ENCODE data around the gene INO80C. TPM values are rescaled to one million over a fixed set of nuclear protein-coding genes. Genes with fewer than 3 reads are reported as not detected.

INO80C gene
- total RNA-seq, 1 experiment from 2014 or later, result 51.1 TPM

GRCh38 chr18:35436076-35436649 is 61.6 kb downstream of the INO80C start:
- Histone ChIP-seq H4K20me1 (ENCODE audit: control insufficient read depth, insufficient read depth, insufficient read length) (no peaks in the 10 kb centered on the region), H3K79me1 (ENCODE audit: insufficient read depth, low read depth, low read length, poor library complexity, severe bottlenecking) (no peaks in the 10 kb centered on the region), H2BK20ac (ENCODE audit: low read depth, low read length, poor library complexity, severe bottlenecking) (no peak overlapping the region), H4K5ac (ENCODE audit: insufficient read length, low read depth, low read length) (no peak overlapping the region), H2BK5ac (ENCODE audit: insufficient read length, low read length) (no peak overlapping the region), H3K23ac (ENCODE audit: insufficient read length, low read depth, low read length) (no peak overlapping the region), H3K56ac (ENCODE audit: insufficient read length, low read depth, low read length) (no peak overlapping the region), H3K79me2 (ENCODE audit: insufficient read depth, low read length) (no peaks in the 10 kb centered on the region), H3T11ph (ENCODE audit: low read length) (no peak overlapping the region), H4K8ac (replicated peaks; ENCODE audit: insufficient read length, low read depth, low read length) (no peak overlapping the region), H2AK5ac (ENCODE audit: insufficient read length, low read length) (no peak overlapping the region), H3K14ac (ENCODE audit: insufficient read depth, low read length) (no peak overlapping the region), H2AFZ (ENCODE audit: low read length) (no peak overlapping the region), H2BK15ac (ENCODE audit: low read depth, low read length) (no peak overlapping the region), H3K27me3 (ENCODE audit: insufficient read depth, low read length) (no peaks in the 10 kb centered on the region), H3K4me1 (ENCODE audit: insufficient read depth, low read length) (no peaks in the 10 kb centered on the region; the same call in 1 of the 2 replicates), H3K18ac (ENCODE audit: insufficient read length, low read depth, low read length) (no peak overlapping the region), H3K23me2 (ENCODE audit: insufficient read length, low read depth, low read length, poor library complexity, severe bottlenecking) (no peaks in the 10 kb centered on the region), H3K4me2 (ENCODE audit: insufficient read depth, insufficient read length, low read length) (no peak overlapping the region), H2BK12ac (ENCODE audit: insufficient read length, low read depth, low read length) (no peak overlapping the region), H2BK120ac (ENCODE audit: low read depth, low read length, poor library complexity, severe bottlenecking) (no peak overlapping the region), H3K9ac (ENCODE audit: extremely low read depth, insufficient read length, low read length) (no peak overlapping the region), H4K91ac (ENCODE audit: insufficient read length, low read depth, low read length) (no peak overlapping the region), H3K27ac (ENCODE audit: insufficient read length, low read depth, low read length) (no peak overlapping the region), H3K4ac (ENCODE audit: low read depth, low read length) (no peak overlapping the region), H3K9me3 (ENCODE audit: control insufficient read depth, low read depth, low read length) (no peaks in the 10 kb centered on the region)
- Mint-ChIP-seq H3K4me1 (peaks cover 7 to 10% of the 10 kb centered on the region in 2 experiments), H3K36me3 (ENCODE audit: insufficient read depth in 1 of 3, low read depth in 3 of 3) (no peaks in the 10 kb centered on the region), H3K4me3 (no peak overlapping the region), H3K27ac (no peak overlapping the region), H3K9me3 (no peaks in the 10 kb centered on the region), H3K27me3 (ENCODE audit: low read depth) (no peaks in the 10 kb centered on the region)
- DNase-seq, result no peak
- TF ChIP-seq CTCF (conservative IDR thresholded peaks at IDR 0.05), result no peak
- no CpG with 5 or more reads among the region's 3 CpGs for WGBS (ENCODE audit: extremely low coverage, insufficient read length, low lambda C conversion rate)
